T47D (cell line): ENCODE data around the gene MYO9B.
"Not testable (repeated sequence)": the region's sequence is repeated elsewhere in the genome, so short reads cannot be mapped to it uniquely, and the experiment has no call there.

Experiments
- DNase-seq, 2 experiments: peaks; one replicate each; pipeline versions ENCODE4 v3.0.0 to v3.0.0-alpha.2; 2011 to 2012; ENCODE audit warnings: low read depth in 1 of 2, low spot score in 1 of 2
- JUND ChIP-seq: IDR thresholded peaks from 2 replicates; pipeline ENCODE4 v1.6.1; 2012; ENCODE audit warnings: low read depth
- in situ Hi-C: cut with HindIII; loops from 2 replicates; pipeline ENCODE4 v1.10.0; 2016; ENCODE audit warnings: low sequenced_read_pairs, low pct_unique_long_range_greater_than_20kb

MYO9B gene

DNA sequence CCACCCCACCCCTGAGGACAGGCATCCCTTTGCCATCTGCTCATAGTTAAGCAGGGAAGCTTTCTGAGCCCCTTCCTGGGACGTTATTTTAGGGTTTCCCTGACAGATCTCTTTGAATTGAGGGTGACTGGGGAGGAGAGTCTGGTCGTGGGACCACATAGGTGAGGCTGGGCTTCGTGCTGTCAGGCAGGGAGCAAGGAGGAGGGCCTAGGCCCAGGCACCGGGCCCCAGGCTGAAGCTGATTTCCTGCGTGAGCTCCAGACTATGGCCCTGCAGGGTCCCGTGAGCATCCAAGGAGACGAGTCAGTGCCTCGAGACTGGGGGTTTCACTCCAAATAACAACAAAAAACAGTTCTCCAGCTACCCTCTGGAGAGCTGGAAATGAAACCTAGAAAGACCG, 60.4 kb downstream of the MYO9B start:
- in situ Hi-C loops: no loop called here
- no peak for DNase-seq
- TF ChIP-seq JUND: no peak

DNA sequence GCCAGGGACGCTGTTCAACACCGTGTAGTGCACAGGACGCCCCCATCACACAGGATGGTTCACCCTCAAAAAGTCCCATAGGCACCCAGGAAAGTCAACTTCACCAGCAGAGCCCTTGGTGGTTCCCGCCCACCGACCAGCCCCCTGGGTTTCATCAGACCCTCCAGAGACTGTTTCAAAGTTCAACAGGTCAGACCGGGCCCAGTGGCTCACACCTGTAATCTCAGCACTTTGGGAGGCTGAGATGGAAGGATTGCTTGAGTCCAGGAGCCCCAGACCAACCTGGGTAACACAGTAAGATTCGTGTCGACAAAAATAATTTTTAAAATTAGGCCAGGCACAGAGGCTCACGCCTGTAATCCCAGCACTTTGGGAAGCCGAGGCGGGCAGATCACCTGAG, 61.0 kb downstream of the MYO9B start:
- no peak for DNase-seq
- in situ Hi-C loops: no loop called here
- no peak for TF ChIP-seq JUND

DNA sequence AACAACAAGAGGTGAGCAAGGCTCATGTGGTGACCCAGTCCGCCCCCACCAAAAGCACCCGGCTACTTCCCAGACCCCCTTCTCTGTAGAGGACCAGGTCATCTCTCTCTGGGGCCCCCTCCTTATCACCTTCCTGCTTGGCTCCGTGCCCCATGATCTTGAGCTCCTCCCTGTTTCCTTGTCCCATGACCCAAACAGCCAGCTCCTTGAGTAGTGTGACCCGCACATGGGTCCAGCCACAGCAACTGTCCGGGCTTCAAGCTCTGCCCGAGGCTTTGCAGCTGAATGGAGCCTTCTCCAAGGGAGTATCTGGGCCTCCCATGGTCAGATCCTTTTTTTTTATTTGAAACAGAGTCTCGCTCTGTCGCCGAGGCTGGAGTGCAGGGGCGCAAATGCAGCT, 61.8 kb downstream of the MYO9B start:
- TF ChIP-seq JUND: no peak
- DNase-seq: no peak
- in situ Hi-C loops: no loop called here

DNA sequence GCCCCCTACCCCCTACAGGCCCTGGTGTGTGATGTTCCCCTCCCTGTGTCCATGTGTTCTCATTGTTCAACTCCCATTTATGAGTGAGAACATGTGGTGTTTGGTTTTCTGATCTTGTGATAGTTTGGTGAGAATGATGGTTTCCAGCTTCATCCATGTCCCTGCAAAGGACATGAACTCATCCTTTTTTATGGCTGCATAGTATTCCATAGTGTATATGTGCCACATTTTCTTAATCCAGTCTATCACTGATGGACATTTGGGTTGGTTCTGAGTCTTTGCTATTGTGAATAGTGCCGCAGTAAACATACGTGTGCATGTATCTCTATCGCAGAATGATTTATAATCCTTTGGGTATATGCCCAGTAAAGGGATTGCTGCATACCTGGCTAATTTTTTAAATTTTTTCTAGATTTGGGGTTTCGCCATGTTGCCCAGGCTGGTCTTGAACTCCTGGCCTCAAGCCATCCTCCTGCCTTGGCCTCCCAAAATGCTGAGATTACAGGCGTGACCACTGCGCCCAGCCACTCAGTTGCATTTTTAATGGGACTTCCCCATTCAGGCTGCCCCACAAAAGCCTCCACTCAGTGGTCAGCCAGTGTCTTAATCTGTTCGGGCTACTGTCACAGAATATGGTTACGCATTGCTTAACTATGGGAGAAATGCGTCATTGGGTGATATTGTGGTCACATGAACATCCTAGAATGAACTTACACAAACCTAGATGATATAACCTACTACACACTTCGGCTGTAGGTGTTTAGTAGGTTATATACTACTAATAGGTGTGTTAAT, 62.7 kb downstream of the MYO9B start:
- in situ Hi-C loops, DNase-seq: not testable (repeated sequence)

DNA sequence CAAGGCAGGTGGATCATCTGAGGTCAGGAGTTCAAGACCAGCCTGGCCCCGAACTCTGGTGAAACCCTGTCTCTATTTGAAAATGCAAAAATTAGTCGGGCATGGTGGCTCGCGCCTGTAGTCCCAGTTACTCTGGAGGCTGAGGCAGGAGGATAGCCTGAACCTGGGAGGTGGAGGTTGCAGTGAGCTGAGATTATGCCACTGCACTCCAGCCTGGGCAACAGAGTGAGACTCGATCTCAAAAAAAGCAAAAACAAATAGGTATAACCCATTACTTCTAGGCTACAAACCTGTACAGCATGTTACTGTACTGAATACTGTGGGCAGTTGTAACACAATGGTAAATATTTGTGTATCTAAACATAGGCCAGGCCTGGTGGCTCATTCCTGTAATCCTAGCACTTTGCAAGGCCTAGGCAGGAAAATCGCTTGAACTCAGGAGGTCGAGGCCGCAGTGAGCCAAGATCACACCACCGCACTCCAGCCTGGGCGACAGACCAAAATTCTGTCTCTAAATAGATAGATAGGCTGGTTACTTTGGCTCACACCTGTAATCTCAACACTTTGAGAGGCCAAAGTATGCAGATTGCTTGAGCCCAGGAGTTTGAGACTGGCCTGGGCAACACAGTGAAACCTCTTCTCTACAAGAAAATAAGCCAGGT, 63.5 kb downstream of the MYO9B start:
- TF ChIP-seq JUND: no peak
- in situ Hi-C loops: no loop called here
- peak in 1 of 2 experiments; percentile 81 for DNase-seq

DNA sequence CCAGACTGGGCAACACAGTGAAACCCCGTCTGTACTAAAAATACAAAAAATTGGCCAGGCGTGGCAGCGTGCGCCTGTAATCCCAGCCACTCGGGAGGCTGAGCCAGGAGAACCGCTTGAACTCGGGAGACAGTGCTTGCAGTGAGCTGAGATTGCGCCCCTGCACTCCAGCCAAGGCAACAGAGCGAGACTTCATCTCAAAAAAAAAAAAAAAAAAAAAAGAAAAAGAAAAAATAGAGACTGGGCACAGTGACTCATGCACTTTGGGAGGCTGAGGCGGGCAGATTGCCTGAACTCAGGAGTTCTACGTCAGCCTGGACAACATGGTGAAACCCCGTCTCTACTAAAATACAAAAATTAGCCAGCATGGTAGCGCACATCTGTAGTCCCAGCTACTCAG, 69.2 kb downstream of the MYO9B start:
- DNase-seq, in situ Hi-C loops: not testable (repeated sequence)

DNA sequence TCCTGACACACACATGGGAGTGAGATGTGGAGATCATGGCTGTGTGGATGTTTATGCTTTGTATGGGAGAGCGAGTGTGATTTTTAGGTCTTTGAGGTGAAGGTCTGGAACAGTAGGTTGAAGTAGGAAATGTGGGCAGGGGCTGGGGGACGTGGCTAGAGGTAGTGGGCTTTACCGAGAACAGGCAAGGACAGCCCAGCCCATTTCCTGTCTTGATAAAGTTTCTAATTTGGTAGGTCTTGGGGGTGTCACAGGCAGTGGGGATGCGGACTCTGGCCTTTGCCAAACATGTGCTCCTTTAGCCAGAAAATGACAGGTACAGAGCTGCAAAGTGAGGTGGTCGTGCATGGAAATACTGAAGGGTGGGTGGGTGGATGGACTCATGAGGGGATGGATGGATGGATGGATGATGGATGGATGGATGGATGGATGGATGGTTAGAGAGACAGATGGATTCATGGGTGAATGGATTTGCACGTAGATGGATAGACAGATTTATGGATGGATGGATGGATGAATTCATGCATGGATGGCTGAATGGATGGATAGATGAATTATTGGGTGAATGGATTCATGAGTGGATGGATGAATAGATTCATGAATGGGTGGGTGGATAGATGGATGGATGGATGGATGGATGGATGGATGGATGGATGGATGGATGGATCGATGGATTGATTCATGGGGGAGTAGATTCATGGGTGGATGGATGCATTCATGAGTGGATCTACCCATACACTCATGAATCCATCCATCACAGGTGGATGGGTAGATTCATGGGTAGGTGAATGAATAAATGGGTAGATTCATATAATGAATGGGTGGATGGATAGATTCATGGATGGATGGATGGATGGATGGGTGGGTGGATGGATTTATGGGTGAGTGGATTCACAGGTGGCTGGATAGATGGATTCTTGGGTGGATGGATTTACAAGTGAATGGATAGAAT, 70.2 kb downstream of the MYO9B start:
- no peak for DNase-seq
- in situ Hi-C loops: no loop called here
- no peak for TF ChIP-seq JUND

DNA sequence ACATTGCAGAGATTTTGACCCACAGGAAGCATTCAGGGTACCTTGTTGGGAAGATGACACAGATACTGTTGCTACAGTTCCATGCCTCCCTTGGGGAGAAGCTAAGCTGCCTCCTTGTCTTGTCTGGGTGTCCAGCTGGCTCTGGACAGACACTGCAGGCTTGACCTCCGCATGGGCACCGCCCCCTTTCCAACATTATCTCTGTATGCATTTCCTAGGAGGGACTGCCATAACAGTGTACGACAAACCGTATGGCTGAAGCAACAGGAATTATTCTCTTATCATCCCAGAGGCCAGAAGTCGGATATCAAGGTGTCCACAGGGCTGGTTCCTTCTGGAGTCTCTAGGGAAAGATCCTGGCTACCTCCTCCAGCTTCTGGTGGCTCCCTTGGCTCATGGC, 72.6 kb downstream of the MYO9B start:
- in situ Hi-C loops: no loop called here
- DNase-seq: no peak
- TF ChIP-seq JUND: no peak

DNA sequence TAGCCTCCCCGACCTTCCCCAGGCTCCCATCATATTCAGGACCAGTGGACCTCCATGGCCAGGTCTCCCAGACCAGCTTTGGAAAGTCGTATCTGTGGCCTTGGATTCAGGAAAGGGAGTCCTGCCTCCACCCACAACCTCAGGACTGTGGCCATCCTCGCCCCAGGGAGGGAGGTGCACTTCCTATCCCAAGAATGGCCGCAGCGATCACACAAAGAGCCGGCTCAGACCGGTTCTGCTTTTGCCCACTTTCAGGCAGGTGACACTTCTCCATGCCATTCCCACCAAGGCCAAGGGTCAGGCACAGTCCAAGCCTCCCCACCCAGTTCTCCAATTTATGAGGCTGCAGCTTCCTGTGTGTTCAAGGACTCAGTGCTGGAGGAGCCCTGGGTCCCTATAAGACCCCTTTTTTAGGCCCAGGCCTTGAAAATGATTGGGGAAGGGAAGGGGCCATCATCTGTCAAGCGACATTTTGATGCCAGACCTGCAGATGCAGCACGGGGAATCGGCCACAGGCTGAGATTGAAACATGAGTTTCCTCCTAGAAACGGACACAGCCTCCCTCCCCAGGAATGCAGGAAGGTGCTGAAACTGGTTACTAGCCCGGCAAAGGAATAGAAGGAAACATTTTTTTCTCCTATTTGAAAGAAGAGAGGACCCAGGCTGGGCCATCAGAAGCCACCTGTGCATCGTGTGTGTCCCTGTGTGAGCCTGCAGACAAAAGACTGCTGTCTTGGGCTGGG, 74.0 kb downstream of the MYO9B start:
- DNase-seq: no peak
- TF ChIP-seq JUND: no peak
- in situ Hi-C loops: no loop called here

DNA sequence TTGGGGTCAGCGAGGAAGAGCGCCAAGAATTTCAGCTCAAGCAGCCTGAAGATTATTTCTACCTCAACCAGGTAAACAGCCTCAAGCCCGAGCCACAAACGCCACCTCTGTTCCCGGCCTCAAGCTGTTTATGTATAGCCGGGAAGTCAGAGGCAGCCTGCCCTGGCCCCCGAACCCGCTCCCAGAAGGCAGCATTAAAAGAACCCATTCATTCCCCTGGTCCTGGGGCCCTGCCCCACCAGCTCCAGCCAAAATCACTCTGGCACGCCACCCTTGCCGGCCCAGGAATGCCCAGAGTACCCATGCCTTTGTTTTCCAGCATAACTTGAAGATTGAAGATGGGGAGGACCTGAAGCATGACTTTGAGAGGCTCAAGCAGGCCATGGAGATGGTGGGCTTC, 78.4 kb downstream of the MYO9B start:
- DNase-seq: peak; percentile 29 to 72
- in situ Hi-C loops: no loop called here

DNA sequence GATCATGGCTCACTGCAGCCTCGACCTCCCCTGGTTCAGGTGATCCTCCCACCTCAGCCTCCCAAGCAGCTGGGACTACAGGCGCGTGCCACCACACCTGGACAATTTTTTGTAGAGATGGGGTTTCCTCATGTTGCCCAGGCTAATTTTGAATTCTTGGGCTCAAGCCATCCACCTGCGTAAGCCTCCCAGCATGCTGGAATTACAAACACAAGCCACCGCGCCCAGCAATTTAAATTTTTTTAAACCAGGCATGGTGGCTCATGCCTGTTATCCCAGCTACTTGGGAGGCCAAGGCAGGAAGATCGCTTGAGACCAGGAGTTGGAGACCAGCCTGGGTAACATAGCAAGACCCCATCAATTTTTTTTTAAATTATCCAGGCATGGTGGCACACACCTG, 79.7 kb downstream of the MYO9B start:
- TF ChIP-seq JUND: no peak
- in situ Hi-C loops: no loop called here
- DNase-seq: no peak

More for the DNA sequence above, 78.4 kb downstream of the MYO9B start:
- no peak for TF ChIP-seq JUND

DNA sequence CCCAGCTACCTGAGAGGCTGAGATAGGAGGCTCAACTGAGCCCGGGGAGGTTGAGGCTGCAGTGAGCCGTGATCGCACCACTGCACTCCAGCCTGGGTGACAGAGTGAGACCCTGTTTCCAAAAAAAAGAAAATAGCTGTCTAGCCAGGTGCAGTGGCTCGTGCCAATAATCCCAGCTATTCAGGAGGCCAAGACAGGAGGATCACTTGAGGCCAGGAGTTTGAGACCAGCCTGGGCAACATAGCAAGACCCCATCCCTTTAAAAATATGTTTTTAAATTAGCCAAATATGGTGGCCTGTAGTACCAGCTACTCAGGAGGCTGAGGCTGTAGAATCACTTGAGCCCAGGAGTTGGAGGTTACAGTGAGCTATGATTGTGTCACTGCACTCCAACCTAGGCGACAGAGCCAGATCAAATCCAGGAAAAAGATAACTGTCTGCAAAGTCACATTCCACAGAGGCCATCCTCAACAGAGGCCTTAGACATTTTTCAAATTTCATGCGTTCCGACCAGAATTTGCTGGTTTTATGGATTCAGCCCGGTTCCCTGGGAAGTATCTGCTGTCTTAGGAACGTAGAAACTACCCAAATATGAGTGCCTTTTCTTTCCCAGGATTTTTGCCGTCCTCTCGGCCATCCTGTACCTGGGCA, 80.8 kb downstream of the MYO9B start:
- no peak for DNase-seq
- TF ChIP-seq JUND: no peak
- in situ Hi-C loops: no loop called here
